AG09309 (cell line): ENCODE measurements around the gene CR1.

Source experiments
- DNase-seq: peaks from one replicate; pipeline ENCODE4 v3.0.0-alpha.2; 2010; ENCODE audit warnings: low read depth
- H3K4me3 ChIP-seq: 2 replicates; pipeline ENCODE4 v1.5.1; 2011; ENCODE audit warnings: mild to moderate bottlenecking, low read depth, low read length, moderate library complexity; ENCODE audit not compliant: control insufficient read depth
- TF ChIP-seq, protein P1 (sequence below): IDR thresholded peaks from 2 replicates; pipeline ENCODE4 v1.5.1; 2011; ENCODE audit warnings: mild to moderate bottlenecking, low read depth, low read length, inconsistent platforms; ENCODE audit not compliant: insufficient read depth, control insufficient read depth; ENCODE audit errors: missing control alignments

The CR1 gene

DNA sequence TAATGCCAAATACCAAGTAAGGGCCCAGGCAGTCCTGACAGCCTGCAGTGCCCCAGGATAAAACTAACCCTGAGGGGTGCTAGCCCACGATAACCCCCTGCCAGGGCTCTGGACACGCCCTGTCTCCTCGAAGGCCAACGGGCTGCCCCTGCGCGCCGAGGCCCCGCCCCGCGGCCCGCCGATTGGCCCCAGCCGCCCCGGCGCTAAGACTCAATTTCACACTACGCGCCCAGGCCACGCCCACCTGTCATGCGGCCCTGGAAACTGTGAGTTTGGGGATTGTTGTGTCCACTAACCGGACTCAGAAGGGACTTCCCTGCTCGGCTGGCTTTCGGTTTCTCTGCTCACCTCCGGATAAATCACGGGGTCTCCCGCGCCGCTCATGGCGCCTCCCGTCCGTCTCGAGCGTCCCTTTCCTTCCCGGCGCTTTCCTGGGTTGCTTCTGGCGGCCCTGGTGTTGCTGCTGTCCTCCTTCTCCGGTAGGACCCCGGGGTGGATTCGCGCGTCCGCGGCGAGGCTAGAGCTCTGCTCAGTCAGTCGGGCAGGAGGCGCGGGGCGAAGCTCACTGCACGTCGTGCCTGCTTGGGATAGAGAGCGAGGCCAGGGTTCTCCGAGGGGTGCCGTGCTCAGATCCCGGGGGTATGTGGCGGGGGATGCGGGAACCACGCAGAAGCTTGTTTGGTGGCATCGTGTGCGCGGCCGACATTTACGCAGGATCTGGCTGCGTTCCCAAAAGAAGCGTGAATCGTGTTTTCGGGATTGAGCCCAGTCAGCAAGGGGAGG, 149.1 kb downstream of the CR1 start, which contains the start of gene CR1L:
TSS of gene CR1L (plus strand) at position 282 of the 783 bp plus-strand sequence. CDS start at position 383, 101 bp downstream.
- peak within 1 kb of the TSS; percentile 41 for H3K4me3 ChIP-seq
- TF ChIP-seq, protein P1, sequence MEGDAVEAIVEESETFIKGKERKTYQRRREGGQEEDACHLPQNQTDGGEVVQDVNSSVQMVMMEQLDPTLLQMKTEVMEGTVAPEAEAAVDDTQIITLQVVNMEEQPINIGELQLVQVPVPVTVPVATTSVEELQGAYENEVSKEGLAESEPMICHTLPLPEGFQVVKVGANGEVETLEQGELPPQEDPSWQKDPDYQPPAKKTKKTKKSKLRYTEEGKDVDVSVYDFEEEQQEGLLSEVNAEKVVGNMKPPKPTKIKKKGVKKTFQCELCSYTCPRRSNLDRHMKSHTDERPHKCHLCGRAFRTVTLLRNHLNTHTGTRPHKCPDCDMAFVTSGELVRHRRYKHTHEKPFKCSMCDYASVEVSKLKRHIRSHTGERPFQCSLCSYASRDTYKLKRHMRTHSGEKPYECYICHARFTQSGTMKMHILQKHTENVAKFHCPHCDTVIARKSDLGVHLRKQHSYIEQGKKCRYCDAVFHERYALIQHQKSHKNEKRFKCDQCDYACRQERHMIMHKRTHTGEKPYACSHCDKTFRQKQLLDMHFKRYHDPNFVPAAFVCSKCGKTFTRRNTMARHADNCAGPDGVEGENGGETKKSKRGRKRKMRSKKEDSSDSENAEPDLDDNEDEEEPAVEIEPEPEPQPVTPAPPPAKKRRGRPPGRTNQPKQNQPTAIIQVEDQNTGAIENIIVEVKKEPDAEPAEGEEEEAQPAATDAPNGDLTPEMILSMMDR, result no peak
- no peak for DNase-seq

DNA sequence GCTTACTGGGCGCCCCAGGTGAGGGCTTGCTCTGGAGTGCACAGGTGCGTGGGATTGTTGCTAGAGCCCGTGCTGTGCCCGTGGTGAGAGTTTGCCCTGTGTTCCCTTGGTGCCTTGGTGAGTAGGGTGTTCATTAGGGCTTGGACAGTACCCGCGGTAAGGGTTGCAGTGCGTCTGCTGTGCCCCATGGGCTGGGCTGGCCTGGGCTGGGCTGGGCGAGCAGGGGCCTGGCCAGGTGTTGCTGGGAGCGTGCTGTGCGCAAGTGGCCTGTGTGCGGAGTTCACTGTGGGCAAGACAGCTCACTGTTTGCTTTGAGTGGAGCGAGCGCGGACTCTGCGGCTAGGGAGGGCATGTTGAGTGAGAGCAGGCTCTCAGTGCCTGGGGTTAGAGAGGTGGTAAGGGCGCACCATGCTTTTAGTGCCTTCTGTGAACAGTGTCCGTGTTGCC, 149.7 kb downstream of the CR1 start:
- TF ChIP-seq, protein P1, result no peak
- peak overlapping the region; percentile 41 for H3K4me3 ChIP-seq
- DNase-seq, result no peak

DNA sequence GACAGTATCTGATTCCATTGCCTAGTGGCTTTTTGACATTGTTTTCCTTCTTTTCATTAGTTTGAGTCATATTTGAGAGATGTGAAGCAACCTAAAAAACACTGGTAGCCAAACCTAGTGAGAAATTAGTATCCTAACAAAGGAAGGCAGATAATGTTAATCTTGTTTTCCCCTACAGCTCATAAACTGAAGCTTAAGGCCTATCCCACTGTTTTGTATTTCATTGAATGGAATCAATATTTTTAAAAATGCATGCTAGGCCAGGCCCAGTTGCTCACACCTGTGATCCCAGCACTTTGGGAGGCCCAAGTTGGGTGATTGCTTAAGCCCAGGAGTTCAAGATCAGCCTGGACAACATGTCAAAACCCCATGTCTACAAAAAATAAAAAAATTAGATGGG, 150.2 kb downstream of the CR1 start:
- TF ChIP-seq, protein P1, result no peak
- H3K4me3 ChIP-seq, result no peak overlapping the region
- no peak for DNase-seq

DNA sequence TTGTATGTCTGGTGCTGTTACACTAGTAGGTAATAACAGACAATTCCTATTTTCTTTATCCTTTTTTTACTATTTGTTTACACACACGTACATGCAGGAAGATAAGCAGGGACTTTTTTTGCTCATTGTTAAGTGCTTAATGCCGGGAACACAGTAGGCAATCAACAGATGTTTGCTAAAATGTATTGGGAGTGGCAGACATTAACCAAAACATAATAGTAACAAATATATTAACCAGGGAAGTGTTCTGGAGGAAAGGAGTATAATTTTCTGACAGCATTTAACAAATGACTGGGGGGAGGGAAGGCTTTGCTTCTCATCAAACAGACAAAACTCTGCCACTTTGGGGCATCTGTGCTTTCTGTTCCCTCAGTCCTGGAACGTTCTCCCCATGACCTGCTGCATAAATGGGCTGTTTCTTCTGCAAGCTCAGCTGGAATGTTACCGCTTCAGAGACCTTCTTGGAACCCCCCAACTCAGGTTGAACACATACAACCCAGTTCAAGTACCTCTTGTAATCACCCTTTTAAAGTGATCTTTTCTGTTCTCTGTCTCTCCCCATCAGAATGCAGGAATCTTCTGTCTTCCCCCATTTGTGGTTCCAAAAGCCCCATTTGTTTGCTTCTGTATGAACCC, 151.1 kb downstream of the CR1 start:
- TF ChIP-seq, protein P1, result no peak
- H3K4me3 ChIP-seq, result no peak overlapping the region
- no peak for DNase-seq

DNA sequence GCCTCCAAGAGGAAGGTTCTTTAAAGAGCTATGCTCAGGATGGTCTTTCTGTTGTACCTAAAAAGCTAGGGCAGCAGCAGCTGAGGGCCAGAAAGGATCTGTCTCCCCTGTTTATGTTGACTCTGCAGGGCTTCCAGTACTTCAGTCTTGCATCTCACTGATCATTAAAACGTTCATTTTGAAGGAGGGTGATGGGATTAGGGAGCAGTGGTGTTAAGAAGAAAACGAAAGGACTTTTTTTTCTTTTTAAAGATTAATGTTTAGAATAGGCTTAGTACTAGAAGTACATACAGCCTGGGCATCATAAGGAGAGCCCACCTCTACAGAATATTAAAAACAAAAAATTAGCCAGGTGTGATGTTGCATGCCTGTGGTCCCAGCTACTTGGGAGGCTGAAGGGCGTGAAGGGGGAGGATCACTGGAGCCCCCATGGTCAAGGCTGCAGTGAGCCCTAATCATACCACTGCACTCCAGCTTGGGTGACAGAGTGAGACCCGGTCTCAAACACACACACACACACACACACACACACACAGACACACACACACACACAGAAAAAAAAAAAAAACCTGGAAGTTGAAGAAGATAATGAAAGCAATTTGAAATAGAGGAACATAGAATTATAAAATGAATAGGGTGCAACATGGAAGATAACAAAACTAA, 151.8 kb downstream of the CR1 start:
- TF ChIP-seq, protein P1, result no peak
- H3K4me3 ChIP-seq, result no peak overlapping the region
- no peak for DNase-seq

DNA sequence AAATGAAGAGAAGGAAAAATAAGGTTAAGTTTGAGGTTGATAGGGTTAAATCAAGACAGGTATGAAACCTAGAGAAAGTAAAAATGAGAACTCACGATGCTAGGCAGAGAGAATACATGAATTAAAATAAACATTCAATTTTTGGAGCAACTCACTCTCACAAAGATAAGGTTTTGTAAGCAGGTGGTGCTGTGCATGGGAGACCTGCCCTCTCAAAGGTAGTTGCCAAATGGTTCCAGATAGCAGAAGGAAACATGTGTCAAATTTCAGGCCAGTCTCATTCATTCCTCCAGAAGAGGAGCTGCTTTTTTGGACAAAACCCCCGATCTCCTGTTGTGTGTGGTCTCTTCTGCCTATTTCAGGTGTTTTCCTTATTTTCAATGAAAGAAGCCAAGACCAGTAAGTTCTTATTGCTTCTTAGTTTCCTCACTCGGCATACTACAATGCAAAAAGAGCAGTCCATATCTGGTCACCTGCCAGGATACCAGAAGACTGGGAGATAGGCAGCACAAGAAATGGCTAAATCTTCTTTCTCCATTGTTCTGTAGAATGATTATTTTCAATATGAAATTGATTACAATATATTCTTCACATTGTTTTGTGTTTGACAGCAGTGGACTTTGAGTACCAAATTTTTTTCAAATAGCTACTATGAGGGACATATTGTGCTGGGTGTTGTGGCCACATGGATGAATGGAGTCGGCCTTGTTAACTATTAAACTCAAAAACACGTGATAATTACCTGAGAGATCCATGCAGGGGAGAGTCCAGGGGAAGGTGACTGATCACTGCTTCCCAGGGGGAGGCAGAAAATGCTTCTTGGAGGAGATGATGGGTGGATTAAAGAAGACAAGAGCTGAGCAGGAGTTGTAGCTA, 152.6 kb downstream of the CR1 start:
- TF ChIP-seq, protein P1, result no peak
- H3K4me3 ChIP-seq, result no peak overlapping the region
- DNase-seq, result no peak
